NCI-H446 treated with DMSO at 0.1 percent for 48 hours (cell line): ENCODE data around the gene SEMA3C.
A peak's percentile ranks its signal among the peaks of the same experiment; 100 is the strongest.

ENCODE experiments used
- DNase-seq: peaks from one replicate; lab custom pipeline; 2025; lab: John Stamatoyannopoulos, UW

Gene SEMA3C

DNA sequence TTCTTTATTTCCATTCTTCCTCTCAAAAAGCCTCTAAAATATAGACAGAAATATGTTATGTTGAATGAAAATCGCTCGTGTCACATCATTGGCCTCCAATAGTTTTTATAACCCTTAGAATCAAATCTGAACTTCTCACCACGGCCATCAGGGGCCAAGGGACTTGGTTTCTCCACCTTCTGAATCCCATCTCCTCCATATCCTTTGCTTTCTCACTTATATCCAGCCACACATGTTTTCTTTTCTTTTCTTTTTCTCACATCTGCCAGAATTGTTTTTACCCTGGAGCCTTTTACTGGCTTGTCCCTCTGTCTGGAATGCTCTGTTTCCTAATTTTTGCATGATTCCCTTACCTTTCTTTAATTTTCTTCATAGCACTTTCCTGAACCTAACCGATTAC is 184.8 kb downstream of the SEMA3C start:
- no peak for DNase-seq

DNA sequence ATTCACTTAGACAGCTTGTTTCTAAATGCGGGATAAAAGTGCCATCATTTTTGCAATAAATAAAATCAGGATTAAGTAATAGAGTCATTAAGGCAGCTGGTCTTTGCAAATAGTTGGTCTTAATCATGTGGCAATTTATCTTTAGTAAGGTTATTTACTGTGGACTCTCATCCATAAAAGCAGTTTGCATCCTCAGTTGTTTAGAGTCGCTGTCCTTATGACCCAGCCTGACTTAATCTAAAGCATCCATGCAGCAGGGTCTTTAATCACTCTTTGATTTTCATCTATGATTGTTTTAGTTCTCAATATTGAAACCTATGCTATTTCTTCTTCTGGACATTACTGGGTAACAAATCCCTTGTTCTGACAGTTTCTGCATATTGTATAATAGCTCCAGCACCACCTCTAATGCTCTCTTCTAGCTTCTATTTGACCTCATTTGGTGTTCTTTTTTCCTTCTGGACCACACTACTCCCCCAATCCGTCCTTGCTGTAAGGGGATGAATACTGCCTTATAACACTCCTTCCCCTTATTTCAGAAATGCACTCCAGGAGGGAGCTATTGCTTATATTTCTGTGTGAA is 185.4 kb downstream of the SEMA3C start:
- no peak for DNase-seq

DNA sequence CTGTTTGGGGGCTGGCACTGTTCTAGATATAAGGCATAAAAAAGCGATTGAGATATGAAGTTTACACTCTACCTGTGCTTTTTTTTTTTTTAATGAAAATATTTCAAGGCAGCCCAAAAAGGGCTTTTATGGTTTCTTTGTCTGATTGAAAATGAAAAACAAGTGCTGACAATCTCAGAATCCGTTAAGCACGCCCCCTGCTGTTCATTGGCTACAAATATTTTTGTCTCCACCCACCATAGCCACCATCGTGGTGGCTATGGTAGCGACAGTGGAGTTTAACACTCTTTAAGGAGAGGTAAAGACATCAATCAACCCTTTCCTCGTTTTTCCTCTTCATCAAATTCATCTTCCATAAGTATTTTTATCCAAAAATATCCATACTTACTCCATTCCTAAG is 186.2 kb downstream of the SEMA3C start:
- DNase-seq, result no peak

DNA sequence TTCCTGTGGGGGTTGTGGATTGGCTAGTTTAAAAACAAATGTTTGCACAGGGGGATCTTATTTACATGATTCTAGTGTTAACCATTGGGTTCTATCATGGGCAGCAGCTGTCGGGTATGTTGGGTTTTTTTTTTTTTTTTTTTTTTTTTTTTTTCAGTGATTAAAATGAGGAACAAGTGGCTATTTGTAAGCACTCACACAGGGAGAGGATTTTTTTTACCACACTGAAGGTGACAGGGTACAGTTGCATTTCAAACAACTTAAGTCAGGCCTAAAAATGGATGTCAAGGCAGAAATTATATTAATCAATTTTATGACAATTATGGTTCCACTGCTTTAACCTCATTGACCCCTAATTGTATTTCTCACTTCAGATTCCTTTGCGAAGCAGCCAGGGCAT is 187.6 kb downstream of the SEMA3C start:
- DNase-seq, result no peak

DNA sequence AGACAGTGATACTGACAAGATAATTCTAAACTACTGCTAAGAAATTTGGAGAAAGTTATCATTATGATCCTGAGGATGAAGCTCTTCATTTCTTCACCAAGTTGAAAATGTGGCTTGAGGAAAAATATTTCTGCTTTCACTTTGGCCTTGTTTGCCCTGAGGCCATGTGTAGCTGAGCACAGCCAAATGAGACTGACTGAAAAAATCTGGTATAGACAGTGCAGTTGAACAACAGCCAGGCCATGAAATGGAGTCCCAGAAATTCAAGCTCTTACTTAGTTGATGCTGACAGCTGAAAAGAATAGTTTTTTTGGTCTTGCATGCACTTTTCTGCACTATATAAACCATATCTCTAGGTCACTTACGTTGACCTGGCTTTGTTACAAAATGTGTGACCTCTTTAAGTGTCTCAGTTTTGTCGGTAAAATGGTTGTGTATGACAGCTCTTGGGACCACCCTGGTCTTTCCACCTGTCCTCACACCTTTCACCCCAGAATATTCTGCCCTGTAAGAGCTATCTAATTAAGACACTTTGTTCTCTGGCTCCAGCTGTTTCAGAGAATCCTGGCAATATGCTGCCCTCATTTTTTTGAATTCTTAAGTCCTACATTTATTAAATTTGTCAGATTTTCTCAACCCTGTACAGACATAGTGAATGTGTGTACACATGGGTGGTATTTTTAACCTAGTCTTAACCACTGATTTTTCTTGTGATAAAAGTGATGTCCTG is 189.1 kb downstream of the SEMA3C start:
- DNase-seq, result no peak

DNA sequence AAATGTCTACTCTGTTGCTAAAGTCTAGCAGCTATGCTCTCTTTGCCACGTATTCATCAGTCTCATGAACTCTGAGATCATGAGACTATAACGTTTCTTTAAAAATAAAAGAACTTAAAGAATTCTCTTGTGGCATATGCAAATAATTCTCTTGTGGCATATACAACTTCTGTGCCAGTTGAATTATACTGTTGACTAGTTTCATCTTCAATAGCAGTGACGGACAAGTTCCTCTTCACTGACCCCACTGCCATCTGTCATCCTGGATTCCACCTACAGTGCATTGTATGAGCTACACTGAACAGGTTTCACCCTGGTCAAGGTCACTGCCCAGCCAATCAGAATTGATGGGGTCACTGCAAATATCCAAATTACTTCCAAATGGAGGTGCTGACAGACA is 192.2 kb downstream of the SEMA3C start:
- DNase-seq, result no peak

DNA sequence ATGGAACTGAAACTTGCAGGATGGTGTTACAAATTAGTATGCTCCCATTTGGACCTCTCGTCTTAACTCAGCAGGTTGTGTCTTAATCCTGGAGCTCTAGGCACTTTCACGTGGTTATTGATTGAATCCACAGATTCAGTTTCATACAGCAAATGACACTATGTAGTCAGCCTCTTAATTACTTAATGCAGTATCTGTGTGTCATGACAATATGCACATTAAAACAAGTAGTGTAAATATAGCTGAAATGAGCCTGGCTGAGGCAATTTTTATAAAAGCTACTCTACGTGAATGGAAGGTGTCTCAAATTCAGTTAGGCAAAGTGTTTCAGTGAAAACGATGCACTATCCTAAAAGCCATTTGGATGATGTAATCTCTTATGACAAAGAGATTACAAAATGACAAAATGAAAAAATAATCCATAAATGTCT is 193.7 kb downstream of the SEMA3C start:
- no peak for DNase-seq

DNA sequence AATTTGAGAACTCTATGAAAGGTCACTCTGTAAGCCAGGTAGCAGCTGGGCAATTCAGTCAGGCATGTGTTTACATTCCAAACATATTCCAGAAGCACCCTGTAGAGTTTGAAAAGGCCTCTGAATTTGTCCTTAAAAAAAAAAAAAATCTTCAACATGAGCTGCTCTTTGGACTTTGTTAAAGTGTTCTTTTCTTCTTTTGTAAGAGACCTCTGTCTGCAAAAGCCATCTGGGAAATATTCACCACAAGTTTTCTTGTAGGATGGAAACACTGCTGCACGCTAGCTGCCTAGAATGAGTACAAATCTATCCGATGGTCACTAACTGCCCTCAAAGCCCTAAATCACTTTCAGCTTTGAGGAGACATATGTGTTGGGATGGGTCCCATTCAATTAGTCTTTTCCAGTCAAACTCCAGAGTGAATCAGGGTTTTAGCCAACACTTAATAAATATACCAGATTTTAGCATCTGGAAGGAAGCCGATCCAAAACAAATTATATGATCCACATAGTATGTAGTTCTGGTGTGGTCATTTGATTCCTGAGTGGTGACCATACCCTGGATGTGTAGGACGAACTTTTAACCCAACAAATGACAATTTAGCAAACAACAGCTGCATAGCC is 194.5 kb downstream of the SEMA3C start:
- DNase-seq, result no peak

DNA sequence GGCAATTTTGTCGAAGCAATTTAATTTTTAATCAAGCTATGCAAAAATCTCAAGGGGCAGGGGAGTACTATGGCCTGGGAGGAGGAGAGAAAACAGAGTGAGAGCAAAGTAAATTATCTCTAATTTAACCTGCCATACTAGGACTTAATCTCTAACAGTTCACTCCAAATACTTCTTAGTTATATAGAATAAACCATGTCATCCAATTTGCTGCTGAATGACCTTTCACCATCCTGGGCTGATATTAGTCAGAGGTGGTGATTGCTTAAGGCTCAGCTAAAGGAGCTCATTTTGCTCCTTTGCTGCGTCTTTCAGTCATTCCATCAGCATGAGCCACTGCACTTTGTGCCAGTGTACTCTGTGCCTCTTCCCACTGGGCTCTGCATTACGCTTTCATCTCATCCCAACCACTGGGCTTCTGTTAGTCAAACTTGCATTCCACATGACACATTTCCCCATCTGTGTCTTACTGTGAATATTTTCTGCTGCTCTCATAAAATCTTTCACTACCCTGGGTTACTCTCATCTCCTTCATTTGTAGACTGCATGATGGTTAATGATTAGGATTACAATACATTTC is 196.1 kb downstream of the SEMA3C start:
- no peak for DNase-seq

DNA sequence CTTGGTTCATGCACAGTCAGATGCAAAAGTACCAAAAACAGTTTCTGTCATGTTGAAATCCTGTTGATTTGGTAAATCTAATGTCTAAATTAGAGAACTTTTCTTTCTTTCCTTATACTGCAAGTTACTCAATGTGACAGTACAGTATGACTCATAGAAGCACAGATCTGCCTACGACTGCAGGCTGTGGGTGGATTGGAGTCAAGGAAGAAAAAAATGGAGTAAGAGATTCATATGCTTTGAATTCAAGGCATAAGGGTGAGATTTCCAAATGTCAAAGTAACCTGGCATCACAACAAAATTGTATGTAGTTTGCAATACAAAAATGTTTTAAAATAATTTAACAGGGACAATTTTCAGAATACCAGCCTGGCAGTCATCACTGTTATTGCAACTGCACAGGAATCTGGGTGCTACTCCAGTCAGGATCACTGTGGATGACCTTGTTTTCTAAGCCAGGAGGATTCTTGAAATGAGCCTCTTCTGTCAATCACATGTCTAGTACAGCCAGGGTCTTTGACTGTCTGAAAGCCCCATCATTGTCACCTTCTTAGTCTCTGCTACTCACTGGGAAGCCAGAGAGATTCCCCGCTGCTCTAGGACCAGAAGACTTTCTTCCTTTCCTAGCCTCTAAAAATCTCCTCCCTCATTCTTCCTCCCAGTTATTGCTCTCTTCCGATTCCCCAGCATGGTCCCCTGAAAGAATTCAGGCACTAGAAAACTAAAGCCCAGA is 196.8 kb downstream of the SEMA3C start:
- no peak for DNase-seq

DNA sequence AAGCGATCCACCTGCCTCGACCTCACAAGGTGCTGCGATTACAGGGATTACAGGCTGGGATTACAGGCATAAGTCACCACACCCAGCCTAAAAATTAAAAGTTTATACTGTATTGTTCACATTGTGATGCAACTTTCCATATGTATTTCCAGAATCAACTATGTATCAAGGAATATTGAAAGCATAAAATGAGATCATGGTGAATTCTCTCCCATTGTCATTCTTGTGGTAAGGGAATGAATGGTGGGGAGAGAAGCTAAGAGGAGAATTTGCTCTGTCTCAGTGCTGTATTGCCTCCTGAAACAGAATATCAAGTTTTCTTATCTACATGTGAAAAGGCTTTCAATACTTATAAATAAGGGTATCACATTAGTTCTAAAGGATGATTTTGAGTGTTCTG is 198.7 kb downstream of the SEMA3C start:
- no peak for DNase-seq

DNA sequence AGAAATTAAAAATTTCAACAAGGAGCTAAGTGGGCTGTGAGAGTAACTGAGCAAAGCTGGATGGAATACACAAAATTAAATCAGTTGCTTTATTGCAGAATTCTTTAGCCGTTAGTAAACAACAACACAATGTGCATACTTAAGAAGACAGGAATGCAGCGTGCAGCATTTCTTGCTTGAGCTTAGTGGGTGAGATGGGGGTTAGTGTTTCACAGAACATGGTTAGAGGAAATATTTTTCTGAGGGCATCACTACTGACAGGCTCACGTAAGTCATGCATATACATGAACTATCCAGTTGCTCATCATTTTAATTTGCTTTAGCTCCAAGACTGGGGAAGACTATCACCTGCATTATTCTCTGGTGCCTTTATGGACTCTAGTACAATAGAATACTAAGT is 199.6 kb downstream of the SEMA3C start:
- DNase-seq, result no peak

DNA sequence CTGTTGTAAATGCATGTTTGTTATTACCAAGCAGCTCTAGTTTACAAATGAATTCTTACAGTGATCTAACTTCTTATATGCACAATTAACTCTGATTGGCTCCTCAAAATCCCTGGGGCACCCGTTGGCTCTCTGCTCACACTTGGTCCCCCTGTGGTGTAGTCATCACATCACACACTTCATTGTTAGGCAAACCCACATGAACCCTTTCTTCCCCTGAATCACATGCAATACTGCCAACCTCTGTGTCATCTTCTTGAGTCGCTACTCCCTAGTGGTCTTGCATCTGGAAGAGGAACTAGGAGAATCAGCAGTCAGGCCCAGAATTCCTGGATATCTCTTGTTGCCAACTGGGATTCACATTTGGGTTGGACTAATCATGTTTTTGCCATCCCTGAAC is 207.3 kb downstream of the SEMA3C start:
- DNase-seq, result no peak

DNA sequence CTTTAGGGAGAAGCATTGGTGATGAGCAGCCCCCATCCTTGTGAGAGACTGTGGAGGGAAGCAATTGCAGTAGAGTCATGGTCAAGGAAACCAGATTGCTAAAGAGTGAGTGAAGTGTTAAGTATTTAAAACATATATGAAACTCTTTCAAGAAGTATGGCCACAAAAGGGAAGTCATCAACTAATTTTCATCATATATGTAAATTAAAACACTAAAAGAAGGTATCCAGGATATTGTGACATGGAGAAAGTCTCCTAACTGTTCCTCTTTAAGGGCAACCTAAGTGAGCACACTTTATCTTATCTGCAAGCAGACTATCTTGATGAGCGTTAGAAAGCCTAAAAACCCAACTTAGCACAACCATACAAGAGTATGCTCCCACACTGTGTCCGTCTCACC is 210.7 kb downstream of the SEMA3C start:
- DNase-seq, result no peak

DNA sequence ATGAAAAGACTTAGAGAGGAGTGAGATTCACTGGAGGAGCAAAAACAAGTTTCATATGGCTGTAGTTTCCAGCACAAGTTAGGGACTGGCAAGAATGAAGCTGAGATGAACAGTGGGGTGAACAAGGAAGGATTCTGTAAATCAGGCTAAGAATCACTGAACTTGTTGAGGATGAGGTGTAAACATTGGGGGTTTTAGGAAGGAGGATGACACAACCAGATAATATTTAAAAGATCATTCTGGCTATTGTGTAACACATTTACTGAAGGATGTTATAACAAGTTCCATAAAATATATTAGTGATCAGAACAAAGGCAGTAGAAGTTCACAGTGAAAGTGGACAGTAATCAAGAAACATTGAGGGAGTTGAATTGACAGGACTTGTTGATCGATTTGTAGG is 211.5 kb downstream of the SEMA3C start:
- no peak for DNase-seq

DNA sequence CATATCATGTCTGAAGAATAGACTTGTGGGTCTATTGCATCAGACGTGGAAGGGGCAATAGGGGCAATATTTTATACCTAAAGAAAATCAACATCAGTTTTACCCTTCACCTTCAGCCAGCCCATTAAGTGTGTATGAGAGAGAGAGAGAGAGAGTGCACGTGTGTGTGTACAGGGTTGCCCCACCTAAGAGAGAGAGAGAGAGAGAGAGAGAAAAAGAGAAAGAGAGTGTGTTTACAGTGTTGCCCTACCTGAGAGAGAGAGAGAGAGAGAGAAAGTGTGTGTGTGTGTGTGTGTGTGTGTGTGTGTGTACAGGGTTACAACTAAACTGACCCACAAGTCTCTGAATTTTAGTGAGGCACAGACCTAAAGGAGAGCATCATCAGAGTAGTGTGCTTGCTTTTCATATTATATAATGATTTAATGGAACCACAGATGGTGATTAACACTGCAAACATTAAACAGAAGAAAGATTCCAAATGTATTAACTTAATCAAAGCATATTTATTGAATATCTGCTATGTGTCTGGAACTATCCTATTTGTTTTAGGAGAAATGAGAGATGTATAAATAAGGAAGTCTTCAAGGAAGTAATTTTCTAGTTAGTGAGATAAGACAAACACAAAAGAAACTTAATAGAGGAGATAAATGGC is 213.6 kb downstream of the SEMA3C start:
- no peak for DNase-seq

DNA sequence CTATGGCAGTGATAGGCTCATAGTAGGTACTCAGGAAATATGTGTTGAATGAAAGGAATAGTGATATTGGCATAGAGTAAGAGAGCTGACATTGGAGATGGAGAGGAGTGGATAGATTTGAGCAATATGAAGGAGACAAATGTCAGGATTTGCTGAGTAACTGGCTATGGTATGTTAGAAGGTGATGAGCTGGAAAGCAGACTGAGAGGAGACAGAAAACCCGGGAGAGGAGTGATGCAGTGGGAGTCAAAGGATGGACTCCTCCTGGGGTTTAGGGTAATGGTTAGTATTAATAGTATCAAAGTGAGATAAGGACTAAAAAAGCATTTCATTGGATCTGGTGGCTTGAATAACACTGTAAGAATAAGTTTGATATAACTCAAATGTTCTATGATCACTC is 215.6 kb downstream of the SEMA3C start:
- DNase-seq, result no peak

DNA sequence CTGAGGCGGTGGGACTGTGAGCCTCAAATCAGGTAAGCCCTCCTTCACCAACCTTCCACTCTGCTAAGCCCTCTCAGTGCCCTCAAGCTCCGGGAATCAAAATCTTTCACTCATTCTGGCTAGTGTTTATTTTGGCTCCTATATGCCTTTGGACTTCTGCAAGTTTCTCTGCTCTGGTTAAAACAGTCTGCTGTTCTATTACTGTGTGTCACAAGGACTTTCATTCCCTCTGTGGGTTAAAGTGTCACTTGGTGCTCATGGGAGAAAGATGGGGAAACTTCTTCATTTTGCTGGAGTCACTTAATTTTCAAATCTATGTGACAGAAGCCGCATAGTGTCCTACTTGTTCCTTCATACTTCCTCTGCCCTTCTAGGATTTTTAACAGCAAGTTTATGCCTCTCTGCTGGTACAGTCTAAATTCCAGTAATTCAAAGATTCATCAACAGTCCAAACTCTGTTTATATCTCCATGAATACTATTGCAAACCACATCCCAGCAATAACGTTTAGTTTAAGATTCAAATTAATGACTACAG is 219.1 kb downstream of the SEMA3C start:
- DNase-seq, result no peak

DNA sequence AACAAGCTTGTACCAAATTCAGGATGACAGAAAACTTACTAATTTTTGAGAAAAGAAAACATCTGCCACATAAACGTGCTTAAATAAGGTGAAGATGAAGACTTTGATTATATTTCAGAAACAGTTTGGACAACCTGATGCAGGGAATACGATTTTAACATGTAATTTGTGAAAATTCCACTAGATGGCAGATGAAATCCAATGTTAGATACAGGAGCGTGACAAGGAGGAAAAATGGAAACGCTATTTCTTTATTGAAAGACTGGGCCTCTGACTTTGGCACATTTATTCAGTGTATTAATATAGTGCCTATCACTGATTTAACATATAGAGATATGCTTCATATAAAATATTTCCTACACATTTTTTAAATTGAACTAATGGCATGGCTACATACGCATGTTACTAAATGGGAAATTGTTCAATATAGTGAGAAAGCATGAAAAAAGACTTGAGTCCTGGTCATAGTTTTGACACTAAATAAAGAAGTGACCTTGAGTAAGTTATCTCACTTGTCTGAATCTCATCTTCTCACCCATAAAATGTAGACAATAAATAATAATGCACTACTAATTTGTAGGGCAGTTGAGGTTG is 219.7 kb downstream of the SEMA3C start:
- peak; percentile 11 for DNase-seq
